Thymus (tissue), 11 donors: Measurements from ENCODE around the gene SPTB. TPM values are rescaled to one million over a fixed set of nuclear protein-coding genes. Genes with fewer than 3 reads are reported as not detected.

ENCODE experiments used
- DNase-seq, 9 donors: peaks; one replicate each; pipeline ENCODE4 v3.0.0-alpha.2; 2013; ENCODE audit warnings: low spot score in 9 of 9, low read depth in 6 of 9, missing footprints in 1 of 9
- H3K27ac ChIP-seq, 2 donors: one replicate each; pipeline ENCODE4 v1.5.1; 2013; ENCODE audit warnings: control low read depth in 1 of 2, low read depth in 1 of 2, low read length in 1 of 2, mild to moderate bottlenecking in 1 of 2, moderate library complexity in 1 of 2
- H3K27me3 ChIP-seq, 2 donors: one replicate each; pipeline ENCODE4 v1.5.1; 2013; ENCODE audit warnings: low read length in 1 of 2; ENCODE audit not compliant: control insufficient read depth in 2 of 2, insufficient read depth in 1 of 2
- H3K36me3 ChIP-seq, 2 donors: one replicate each; pipeline ENCODE4 v1.5.1; 2013; ENCODE audit warnings: low read length in 1 of 2, mild to moderate bottlenecking in 1 of 2, moderate library complexity in 1 of 2; ENCODE audit not compliant: control insufficient read depth in 2 of 2, insufficient read depth in 2 of 2
- H3K4me1 ChIP-seq, 2 donors: one replicate each; pipeline ENCODE4 v1.5.1; 2013; ENCODE audit warnings: low read length in 2 of 2; ENCODE audit not compliant: control insufficient read depth in 2 of 2, insufficient read depth in 2 of 2
- H3K4me3 ChIP-seq, 2 donors: one replicate each; pipeline ENCODE4 v1.5.1; 2013; ENCODE audit warnings: low read length in 2 of 2, control low read depth in 1 of 2, mild to moderate bottlenecking in 1 of 2
- H3K9me3 ChIP-seq, 2 donors: one replicate each; pipeline ENCODE4 v1.5.1; 2013; ENCODE audit warnings: low read length in 1 of 2, mild to moderate bottlenecking in 1 of 2; ENCODE audit not compliant: control insufficient read depth in 2 of 2, insufficient read depth in 1 of 2
- WGBS: extraction: QIAGEN DNeasy Blood & Tissue Kit; methylation state at CpG from one replicate; pipeline ENCODE4 v1.1.7; 2013; 5-methylcytosine and 5-hydroxymethylcytosine counted together
- polyA plus RNA-seq: library from polyadenylated mRNA; stranded (reverse); fragments of 200-250 nt; gene quantifications from one replicate; pipeline ENCODE4 v1.2.3, GENCODE V29; 2013
- total RNA-seq: library from RNA; stranded (reverse); fragments of 120-200 nt; gene quantifications from one replicate; pipeline ENCODE4 v1.2.4, GENCODE V29; 2013
- donor health status: healthy.

Gene SPTB
- total and polyA plus RNA-seq, 2 donors: 1.1 to 1.8 TPM

- no peak for DNase-seq
- H3K36me3 ChIP-seq: no peaks in the 10 kb centered on the region
- H3K4me1 ChIP-seq: peaks cover 0 to 50% of the 10 kb centered on the region in 2 donors
- no peaks in the 10 kb centered on the region for H3K27me3 ChIP-seq
- H3K27ac ChIP-seq: no peak overlapping the region
- WGBS: 98% methylated on average over 7 of the region's 7 CpGs
- H3K4me3 ChIP-seq: no peak overlapping the region
- peaks cover 1 to 3% of the 10 kb centered on the region in 2 donors for H3K9me3 ChIP-seq
Measured at GRCh38 chr14:64718762-64719161, 160.9 kb downstream of the SPTB start.

- H3K27ac ChIP-seq: peak overlapping the region in 1 of 2 donors; percentile 54
Measured at GRCh38 chr14:64717870-64718269, 161.8 kb downstream of the SPTB start.

GRCh38 chr14:64715628-64716412 lies 163.9 kb downstream of the SPTB start:
- peak overlapping the region; percentile 20 to 24 for H3K27ac ChIP-seq
- H3K27me3 ChIP-seq: no peaks in the 10 kb centered on the region
- WGBS: 92% methylated on average over 22 of the region's 22 CpGs
- peaks cover 1 to 3% of the 10 kb centered on the region in 2 donors for H3K9me3 ChIP-seq
- no peaks in the 10 kb centered on the region for H3K36me3 ChIP-seq
- DNase-seq: no peak
- H3K4me3 ChIP-seq: no peak overlapping the region
- H3K4me1 ChIP-seq: peaks cover 0 to 31% of the 10 kb centered on the region in 2 donors

More at GRCh38 chr14:64717870-64718269, 161.8 kb downstream of the SPTB start:
- no peak for DNase-seq
- H3K4me3 ChIP-seq: no peak overlapping the region
- H3K27me3 ChIP-seq: no peaks in the 10 kb centered on the region
- peaks cover 1 to 3% of the 10 kb centered on the region in 2 donors for H3K9me3 ChIP-seq
- peaks cover 0 to 46% of the 10 kb centered on the region in 2 donors for H3K4me1 ChIP-seq
- H3K36me3 ChIP-seq: no peaks in the 10 kb centered on the region
- 89% methylated on average over 6 of the region's 6 CpGs for WGBS

GRCh38 chr14:64715146-64715627 lies 164.5 kb downstream of the SPTB start:
- no peak overlapping the region for H3K27ac ChIP-seq
- H3K27me3 ChIP-seq: no peaks in the 10 kb centered on the region
- WGBS: 90% methylated on average over 4 of the region's 4 CpGs
- H3K4me1 ChIP-seq: peaks cover 0 to 30% of the 10 kb centered on the region in 2 donors
- DNase-seq: no peak
- peaks cover 1 to 3% of the 10 kb centered on the region in 2 donors for H3K9me3 ChIP-seq
- no peak overlapping the region for H3K4me3 ChIP-seq
- H3K36me3 ChIP-seq: no peaks in the 10 kb centered on the region

GRCh38 chr14:64714432-64715025 lies 165.2 kb downstream of the SPTB start:
- H3K4me3 ChIP-seq: no peak overlapping the region
- no peaks in the 10 kb centered on the region for H3K36me3 ChIP-seq
- no peak for DNase-seq
- WGBS: 90% methylated on average over 5 of the region's 5 CpGs
- H3K9me3 ChIP-seq: peaks cover 1 to 3% of the 10 kb centered on the region in 2 donors
- peaks cover 0 to 24% of the 10 kb centered on the region in 2 donors for H3K4me1 ChIP-seq
- H3K27ac ChIP-seq: no peak overlapping the region
- no peaks in the 10 kb centered on the region for H3K27me3 ChIP-seq

- H3K4me1 ChIP-seq: peaks cover 0 to 26% of the 10 kb centered on the region in 2 donors
- DNase-seq: no peak
Measured at GRCh38 chr14:64713677-64714076, 166.0 kb downstream of the SPTB start.

GRCh38 chr14:64711039-64711438 lies 168.7 kb downstream of the SPTB start:
- Histone ChIP-seq H3K4me1 (peaks cover 0 to 19% of the 10 kb centered on the region in 2 donors), H3K27me3 (peaks cover 9 to 26% of the 10 kb centered on the region in 2 donors), H3K9me3 (peaks cover 1 to 3% of the 10 kb centered on the region in 2 donors), H3K4me3 (no peak overlapping the region), H3K27ac (no peak overlapping the region), H3K36me3 (no peaks in the 10 kb centered on the region)
- 95% methylated on average over 5 of the region's 5 CpGs for WGBS
- no peak for DNase-seq

More at GRCh38 chr14:64713677-64714076, 166.0 kb downstream of the SPTB start:
- peaks cover 1 to 3% of the 10 kb centered on the region in 2 donors for H3K9me3 ChIP-seq
- no peak overlapping the region for H3K27ac ChIP-seq
- H3K4me3 ChIP-seq: no peak overlapping the region
- H3K36me3 ChIP-seq: no peaks in the 10 kb centered on the region
- peaks cover 0 to 2% of the 10 kb centered on the region in 2 donors for H3K27me3 ChIP-seq

GRCh38 chr14:64709126-64709525 lies 170.6 kb downstream of the SPTB start:
- no peak overlapping the region for H3K4me3 ChIP-seq

More at GRCh38 chr14:64709126-64709525, 170.6 kb downstream of the SPTB start:
- H3K9me3 ChIP-seq: peaks cover 0 to 1% of the 10 kb centered on the region in 2 donors
- WGBS: 79% methylated on average over 5 of the region's 5 CpGs
- H3K36me3 ChIP-seq: no peaks in the 10 kb centered on the region
- peaks cover 28 to 45% of the 10 kb centered on the region in 2 donors for H3K27me3 ChIP-seq
- H3K27ac ChIP-seq: peak overlapping the region; percentile 53 to 77
- DNase-seq: no peak
- peaks cover 0 to 35% of the 10 kb centered on the region in 2 donors for H3K4me1 ChIP-seq
